K562 (cell line): ENCODE data around the gene CNTN4. TPM values are rescaled to one million over a fixed set of nuclear protein-coding genes. Genes with fewer than 3 reads are reported as not detected.

ENCODE experiments used
- CBX1 ChIP-seq: sonication (generic); IDR thresholded peaks from 2 replicates; pipeline ENCODE4 v1.6.1; 2016; ENCODE audit warnings: antibody characterized with exemption, low read depth, mild to moderate bottlenecking
- RFX5 ChIP-seq: IDR thresholded peaks from 2 replicates; pipeline ENCODE4 v1.6.1; 2011; ENCODE audit warnings: low read depth, mild to moderate bottlenecking, improper control_type of control experiment, low read length
- SRF ChIP-seq, 2 experiments: fragments of 250-450, 450-650 bp in 1 of 2; sonication (Bioruptor Pico) in 1 of 2; sonication (generic) in 1 of 2; formaldehyde crosslinking; IDR thresholded peaks; 2 replicates each; pipeline versions ENCODE4 v1.5.0 to v1.5.1; 2020 to 2022; ENCODE audit warnings: mild to moderate bottlenecking in 1 of 2, missing genetic modification reagents in 1 of 2
- ZNF217 ChIP-seq: sonication (generic); formaldehyde crosslinking; IDR thresholded peaks from 2 replicates; pipeline ENCODE4 v1.8.0; 2022; ENCODE audit warnings: mild to moderate bottlenecking, missing genetic modification reagents
- ZNF584 ChIP-seq: fragments of 200-800 bp; sonication (Bioruptor generic); IDR thresholded peaks from 2 replicates; pipeline ENCODE4 v1.6.1; 2016; ENCODE audit warnings: low read depth, mild to moderate bottlenecking, missing genetic modification characterization, missing compliant biosample characterization
- polyA plus RNA-seq, 8 experiments: library from polyadenylated mRNA; depleted of rRNA in 4 of 8; stranded (reverse) in 5 of 8; unstranded in 3 of 8; fragments of >200 nt; fragmentation: Nextera tagmentation in 2 of 8; fragmentation: Illumina TruSeq in 1 of 8; extraction: Ambion mirVana in 2 of 8; extraction: Trizol in 1 of 8; gene quantifications; 2 replicates each; pipeline versions ENCODE4 v1.2.1 to v1.2.3, GENCODE V29; 2011 to 2014; ENCODE audit warnings: inconsistent platforms in 1 of 8, missing spikeins in 1 of 8
- total RNA-seq, 7 experiments: library from RNA; depleted of rRNA in 6 of 7; stranded (reverse); fragments of >200 nt in 6 of 7; fragmentation: Illumina TruSeq in 2 of 7; extraction: Trizol in 2 of 7; gene quantifications; 2 replicates each; pipeline versions ENCODE4 v1.2.1 to v1.2.3, GENCODE V29; 2011 to 2021; ENCODE audit warnings: low replicate concordance in 1 of 7
- TF ChIP-seq, protein P1 (sequence below): sonication (generic); formaldehyde crosslinking; IDR thresholded peaks from 2 replicates; pipeline ENCODE4 v1.8.0; 2022; ENCODE audit warnings: mild to moderate bottlenecking, missing genetic modification reagents, borderline replicate concordance
- TF ChIP-seq, protein P2 (sequence below), 3 experiments: IDR thresholded peaks in 2 of 3; conservative IDR thresholded peaks in 1 of 3; 2 replicates each; pipeline ENCODE4 v1.5.1; 2011 to 2012; ENCODE audit warnings: low read length in 3 of 3, mild to moderate bottlenecking in 3 of 3, control low read depth in 2 of 3, improper control_type of control experiment in 1 of 3, inconsistent platforms in 1 of 3, low read depth in 1 of 3, mixed read lengths in 1 of 3, moderate library complexity in 1 of 3; ENCODE audit not compliant: insufficient read depth in 2 of 3

The CNTN4 gene
- total and polyA plus RNA-seq, 9 of the 15 experiments (the other 6 are each of a cell fraction or from before 2014, with no cell fraction given), result not detected

DNA sequence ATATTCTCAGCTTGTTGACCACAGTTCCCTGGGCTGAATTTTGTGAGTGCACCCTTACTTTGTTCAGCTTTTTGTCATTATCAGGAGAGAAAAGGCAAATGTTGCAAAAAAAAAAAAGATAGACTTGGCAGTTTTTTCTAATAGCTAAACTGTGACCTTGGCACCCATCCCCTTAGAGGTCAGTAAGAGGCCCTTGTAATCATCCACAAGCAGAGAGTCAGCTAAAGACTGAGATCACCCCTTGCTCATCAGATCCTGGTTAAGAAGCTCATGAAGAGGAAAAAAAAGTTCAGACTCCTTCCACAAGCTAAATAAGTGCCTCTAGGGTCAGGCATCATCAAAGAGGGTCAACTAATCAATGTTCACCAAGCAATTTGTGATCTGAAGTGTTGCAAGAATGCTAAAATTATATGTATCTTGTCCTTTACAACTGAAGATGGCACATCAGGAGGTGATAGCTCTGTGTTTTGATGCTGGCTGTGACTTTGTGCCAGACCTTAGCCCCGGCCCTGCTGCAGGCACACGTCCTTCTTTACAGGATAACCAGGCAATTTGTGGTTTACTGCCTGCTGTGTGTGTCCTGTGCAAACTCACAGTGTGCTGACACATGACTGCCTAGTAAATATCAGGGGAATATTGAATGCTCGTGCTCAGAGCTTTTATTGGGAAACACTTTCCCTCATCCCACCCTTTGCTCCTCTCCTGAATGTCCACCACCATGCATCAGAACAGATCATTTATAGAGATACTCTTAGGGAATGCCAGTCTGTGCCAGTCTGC, 748.6 kb downstream of the CNTN4 start (continued):
- TF ChIP-seq, protein P1, sequence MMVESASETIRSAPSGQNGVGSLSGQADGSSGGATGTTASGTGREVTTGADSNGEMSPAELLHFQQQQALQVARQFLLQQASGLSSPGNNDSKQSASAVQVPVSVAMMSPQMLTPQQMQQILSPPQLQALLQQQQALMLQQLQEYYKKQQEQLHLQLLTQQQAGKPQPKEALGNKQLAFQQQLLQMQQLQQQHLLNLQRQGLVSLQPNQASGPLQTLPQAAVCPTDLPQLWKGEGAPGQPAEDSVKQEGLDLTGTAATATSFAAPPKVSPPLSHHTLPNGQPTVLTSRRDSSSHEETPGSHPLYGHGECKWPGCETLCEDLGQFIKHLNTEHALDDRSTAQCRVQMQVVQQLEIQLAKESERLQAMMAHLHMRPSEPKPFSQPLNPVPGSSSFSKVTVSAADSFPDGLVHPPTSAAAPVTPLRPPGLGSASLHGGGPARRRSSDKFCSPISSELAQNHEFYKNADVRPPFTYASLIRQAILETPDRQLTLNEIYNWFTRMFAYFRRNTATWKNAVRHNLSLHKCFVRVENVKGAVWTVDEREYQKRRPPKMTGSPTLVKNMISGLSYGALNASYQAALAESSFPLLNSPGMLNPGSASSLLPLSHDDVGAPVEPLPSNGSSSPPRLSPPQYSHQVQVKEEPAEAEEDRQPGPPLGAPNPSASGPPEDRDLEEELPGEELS (CRISPR knock-in tag), result no peak
- no peak for TF ChIP-seq SRF (CRISPR knock-in tag; IDR thresholded peaks at IDR 0.05)
- TF ChIP-seq ZNF217, result no peak
- TF ChIP-seq, protein P2, sequence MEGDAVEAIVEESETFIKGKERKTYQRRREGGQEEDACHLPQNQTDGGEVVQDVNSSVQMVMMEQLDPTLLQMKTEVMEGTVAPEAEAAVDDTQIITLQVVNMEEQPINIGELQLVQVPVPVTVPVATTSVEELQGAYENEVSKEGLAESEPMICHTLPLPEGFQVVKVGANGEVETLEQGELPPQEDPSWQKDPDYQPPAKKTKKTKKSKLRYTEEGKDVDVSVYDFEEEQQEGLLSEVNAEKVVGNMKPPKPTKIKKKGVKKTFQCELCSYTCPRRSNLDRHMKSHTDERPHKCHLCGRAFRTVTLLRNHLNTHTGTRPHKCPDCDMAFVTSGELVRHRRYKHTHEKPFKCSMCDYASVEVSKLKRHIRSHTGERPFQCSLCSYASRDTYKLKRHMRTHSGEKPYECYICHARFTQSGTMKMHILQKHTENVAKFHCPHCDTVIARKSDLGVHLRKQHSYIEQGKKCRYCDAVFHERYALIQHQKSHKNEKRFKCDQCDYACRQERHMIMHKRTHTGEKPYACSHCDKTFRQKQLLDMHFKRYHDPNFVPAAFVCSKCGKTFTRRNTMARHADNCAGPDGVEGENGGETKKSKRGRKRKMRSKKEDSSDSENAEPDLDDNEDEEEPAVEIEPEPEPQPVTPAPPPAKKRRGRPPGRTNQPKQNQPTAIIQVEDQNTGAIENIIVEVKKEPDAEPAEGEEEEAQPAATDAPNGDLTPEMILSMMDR (IDR thresholded peaks at IDR 0.05 in 2 of 3, conservative IDR thresholded peaks at IDR 0.05 in 1 of 3; ENCODE audit: insufficient read depth in 2 of 3, low read depth in 1 of 3, low read length in 3 of 3), result no peak
- no peak for TF ChIP-seq ZNF584 (CRISPR knock-in tag)
- TF ChIP-seq RFX5, result no peak
- no peak for TF ChIP-seq CBX1
